ENCODE results near the gene ULK1. TPM values are rescaled to one million over a fixed set of nuclear protein-coding genes. Genes with fewer than 3 reads are reported as not detected.
A peak's percentile ranks its signal among the peaks of the same experiment; 100 is the strongest.

ULK1 gene
- total RNA-seq, 1 donor = 14.1 TPM

GRCh38 chr12:131928711-131929580 is 34.5 kb downstream of the ULK1 start, which contains the start of gene PUS1:
PUS1 (plus strand) TSS chr12:131929276; CDS start chr12:131929723, 447 bp downstream.
- DNase-seq (ENCODE audit: insufficient read length, low spot score, missing footprints) = peak; percentile 100
- no peak for TF ChIP-seq CTCF (IDR thresholded peaks at IDR 0.05; ENCODE audit: extremely low read depth, low read depth, low read length)
- no peaks in the 10 kb centered on the region for H3K27me3 ChIP-seq (ENCODE audit: insufficient read depth, low read length)

GRCh38 chr12:131929581-131930456 is 35.4 kb downstream of the ULK1 start:
- peak; percentile 91 for DNase-seq (ENCODE audit: insufficient read length, low spot score, missing footprints)
- H3K27ac ChIP-seq (ENCODE audit: low read depth, low read length) = peak overlapping the region; percentile 75
- H3K9me3 ChIP-seq (ENCODE audit: low read depth, low read length) = no peaks in the 10 kb centered on the region
- H3K4me3 ChIP-seq (ENCODE audit: insufficient read depth, low read length) = peak overlapping the region; percentile 93
- H3K36me3 ChIP-seq (ENCODE audit: insufficient read depth, low read length) = peaks cover 38% of the 10 kb centered on the region
- peaks cover 28% of the 10 kb centered on the region for H3K79me2 ChIP-seq (ENCODE audit: insufficient read depth, low read length)
- no peak for TF ChIP-seq CTCF (IDR thresholded peaks at IDR 0.05; ENCODE audit: extremely low read depth, low read depth, low read length)
- H2AFZ ChIP-seq (ENCODE audit: low read length) = peak overlapping the region; percentile 65
- peaks cover 9% of the 10 kb centered on the region for H3K4me1 ChIP-seq (ENCODE audit: insufficient read depth, low read length)
- H3K4me2 ChIP-seq (ENCODE audit: insufficient read depth, low read length) = peak overlapping the region; percentile 88
- no peaks in the 10 kb centered on the region for H3K27me3 ChIP-seq (ENCODE audit: insufficient read depth, low read length)
- peaks cover 7% of the 10 kb centered on the region for H4K20me1 ChIP-seq (ENCODE audit: insufficient read depth, low read length)

More at GRCh38 chr12:131928711-131929580, 34.5 kb downstream of the ULK1 start, which contains the start of gene PUS1:
- peak within 1 kb of the TSS; percentile 88 for H3K4me2 ChIP-seq (ENCODE audit: insufficient read depth, low read length)
- peak within 1 kb of the TSS; percentile 93 for H3K4me3 ChIP-seq (ENCODE audit: insufficient read depth, low read length)
- peaks cover 9% of the 10 kb centered on the region for H3K4me1 ChIP-seq (ENCODE audit: insufficient read depth, low read length)
- peak within 1 kb of the TSS; percentile 75 for H3K27ac ChIP-seq (ENCODE audit: low read depth, low read length)
- no peaks in the 10 kb centered on the region for H3K9me3 ChIP-seq (ENCODE audit: low read depth, low read length)
- H3K79me2 ChIP-seq (ENCODE audit: insufficient read depth, low read length) = peaks cover 28% of the 10 kb centered on the region
- peaks cover 29% of the 10 kb centered on the region for H3K36me3 ChIP-seq (ENCODE audit: insufficient read depth, low read length)
- H2AFZ ChIP-seq (ENCODE audit: low read length) = peak within 1 kb of the TSS; percentile 78
- peaks cover 7% of the 10 kb centered on the region for H4K20me1 ChIP-seq (ENCODE audit: insufficient read depth, low read length)

- H4K20me1 ChIP-seq (ENCODE audit: insufficient read depth, low read length) = peaks cover 7% of the 10 kb centered on the region
- peak overlapping the region; percentile 93 for H3K4me3 ChIP-seq (ENCODE audit: insufficient read depth, low read length)
- peaks cover 45% of the 10 kb centered on the region for H3K36me3 ChIP-seq (ENCODE audit: insufficient read depth, low read length)
- peaks cover 28% of the 10 kb centered on the region for H3K79me2 ChIP-seq (ENCODE audit: insufficient read depth, low read length)
- H3K9me3 ChIP-seq (ENCODE audit: low read depth, low read length) = no peaks in the 10 kb centered on the region
- DNase-seq (ENCODE audit: insufficient read length, low spot score, missing footprints) = no peak
- TF ChIP-seq CTCF (IDR thresholded peaks at IDR 0.05; ENCODE audit: extremely low read depth, low read depth, low read length) = no peak
- H2AFZ ChIP-seq (ENCODE audit: low read length) = peak overlapping the region; percentile 65
- H3K27me3 ChIP-seq (ENCODE audit: insufficient read depth, low read length) = no peaks in the 10 kb centered on the region
- peak overlapping the region; percentile 88 for H3K4me2 ChIP-seq (ENCODE audit: insufficient read depth, low read length)
- H3K27ac ChIP-seq (ENCODE audit: low read depth, low read length) = peak overlapping the region; percentile 17
- H3K4me1 ChIP-seq (ENCODE audit: insufficient read depth, low read length) = peaks cover 9% of the 10 kb centered on the region
Measured at GRCh38 chr12:131930510-131930909, 36.1 kb downstream of the ULK1 start.
